ENCODE data around the gene PACS2.
"Not testable (repeated sequence)": the region's sequence is repeated elsewhere in the genome, so short reads cannot be mapped to it uniquely, and the experiment has no call there.

Gene PACS2

DNA sequence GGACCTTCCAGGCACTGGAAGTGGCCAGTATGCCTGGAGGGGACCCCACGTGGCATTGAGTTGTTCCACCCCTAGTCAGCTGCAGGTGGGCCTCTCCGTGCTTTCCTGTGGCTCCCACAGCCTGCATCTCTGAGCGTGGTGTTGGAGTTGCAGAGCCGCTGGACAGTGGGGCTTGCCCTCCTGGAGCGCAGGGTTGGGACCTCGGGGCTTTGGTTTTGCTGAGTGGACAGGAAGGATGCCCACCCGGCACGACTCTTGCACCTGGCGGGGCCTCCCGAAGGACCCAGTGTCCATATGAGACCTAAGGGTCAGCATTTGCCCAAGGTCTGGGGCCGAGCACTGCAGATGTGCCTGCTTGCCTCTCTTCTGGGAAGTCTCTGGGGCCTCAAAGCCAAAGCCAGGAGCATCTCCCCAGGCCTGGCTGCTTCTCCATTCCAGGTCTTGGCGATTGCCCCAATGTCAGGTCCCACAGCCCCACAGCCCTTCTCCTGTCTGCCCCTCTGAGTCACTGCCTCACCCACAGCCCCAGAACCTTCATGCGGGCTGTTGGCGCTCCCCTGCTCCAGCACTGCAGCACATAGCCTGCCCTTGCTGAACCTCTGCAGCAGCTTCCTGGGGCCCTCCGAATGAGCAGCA, 1.5 kb downstream of the PACS2 start:
- no peak for DNase-seq

DNA sequence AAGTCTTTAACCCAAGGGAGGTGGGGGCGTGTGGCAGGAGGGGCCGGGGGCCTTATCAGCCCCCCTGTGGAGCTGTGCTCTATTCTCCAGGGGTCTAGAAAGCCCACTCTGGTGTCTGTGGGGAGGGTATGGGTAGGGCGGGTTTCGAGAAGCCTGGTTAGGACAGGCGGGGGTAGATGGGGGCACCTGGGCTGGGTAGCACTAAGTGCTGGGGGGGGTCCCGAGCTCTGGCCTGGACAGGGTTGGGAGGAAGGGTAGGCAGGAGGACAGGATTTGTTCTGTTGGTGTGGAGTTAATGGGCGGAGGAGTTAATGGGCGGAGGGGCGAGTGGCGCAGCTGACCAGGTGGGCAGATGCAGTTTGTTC, 2.0 kb downstream of the PACS2 start:
- DNase-seq = no peak

DNA sequence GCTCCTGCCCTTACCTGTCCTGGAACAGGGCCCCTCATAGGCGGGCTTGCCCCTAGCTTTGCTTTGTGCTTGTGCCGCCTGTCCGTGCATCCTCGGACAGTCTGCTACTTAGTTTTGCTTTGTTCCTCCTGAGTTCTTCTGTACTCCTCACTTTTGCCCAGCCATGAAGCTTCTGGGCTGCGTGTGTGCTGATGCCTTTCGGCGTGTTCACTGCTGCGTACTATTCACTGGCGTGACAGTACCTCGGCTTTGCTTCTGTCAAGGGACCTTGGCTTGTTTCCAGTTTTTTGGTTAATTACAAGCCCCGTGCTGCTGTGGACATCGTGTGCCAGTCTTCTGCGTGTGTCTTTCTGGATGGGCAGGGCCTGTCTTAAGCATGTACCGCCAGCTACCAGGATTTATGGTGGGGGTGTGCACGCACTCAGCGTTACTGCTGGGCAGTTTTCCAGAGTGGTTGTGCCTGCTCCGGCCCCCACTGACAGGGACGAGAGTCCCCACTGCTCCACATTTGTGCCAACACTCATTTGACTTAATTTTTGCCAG, 2.5 kb downstream of the PACS2 start:
- DNase-seq = no peak

- no peak for DNase-seq
Measured at GRCh38 chr14:105317546-105317945, 3.0 kb downstream of the PACS2 start.

GRCh38 chr14:105322791-105323556, 8.4 kb downstream of the PACS2 start:
- DNase-seq = no peak

DNA sequence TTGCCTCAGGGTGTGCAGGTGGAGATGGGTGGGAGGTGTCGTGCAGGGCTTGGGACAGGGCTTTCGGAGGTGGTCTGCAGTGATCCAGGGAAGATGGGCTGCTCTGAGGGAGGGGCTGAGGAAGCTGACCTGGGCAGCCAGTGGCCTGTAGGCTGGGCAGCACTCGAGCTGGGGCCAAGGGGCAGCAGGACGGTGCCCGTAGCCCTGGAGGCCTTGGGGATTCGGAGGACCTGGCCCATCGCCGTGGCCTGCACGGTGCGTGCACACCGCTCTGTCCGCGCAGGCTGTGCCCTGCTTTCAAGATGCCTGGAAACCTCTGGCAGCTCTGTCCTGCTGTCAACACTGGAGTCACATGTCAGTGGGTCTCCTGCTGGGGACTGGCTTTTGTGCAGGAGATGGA, 9.1 kb downstream of the PACS2 start:
- DNase-seq = no peak

GRCh38 chr14:105324080-105324778, 9.7 kb downstream of the PACS2 start:
- no peak for DNase-seq

DNA sequence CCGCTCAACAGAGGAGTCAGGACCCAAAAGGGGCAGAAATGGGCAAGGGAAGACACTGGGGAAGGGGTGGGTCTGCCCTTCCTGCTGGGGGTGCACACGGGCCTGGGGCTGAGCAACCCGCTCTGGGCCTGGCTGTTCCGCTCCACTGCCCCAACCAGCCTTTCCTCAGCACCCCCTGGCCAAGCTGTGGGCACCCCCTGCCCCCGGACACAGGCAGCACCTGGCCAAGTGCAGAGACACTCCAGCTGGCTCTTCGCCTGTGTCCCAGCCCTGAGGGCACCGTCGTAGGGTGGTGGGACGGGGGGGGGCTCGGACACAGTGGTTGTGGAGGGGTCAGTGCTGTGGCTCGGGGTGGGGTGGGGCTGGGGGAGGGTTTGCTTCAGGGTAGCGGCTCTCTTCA, 10.3 kb downstream of the PACS2 start:
- no peak for DNase-seq

GRCh38 chr14:105325303-105325702, 10.8 kb downstream of the PACS2 start:
- DNase-seq = no peak

GRCh38 chr14:105325716-105326567, 11.4 kb downstream of the PACS2 start:
- no peak for DNase-seq

DNA sequence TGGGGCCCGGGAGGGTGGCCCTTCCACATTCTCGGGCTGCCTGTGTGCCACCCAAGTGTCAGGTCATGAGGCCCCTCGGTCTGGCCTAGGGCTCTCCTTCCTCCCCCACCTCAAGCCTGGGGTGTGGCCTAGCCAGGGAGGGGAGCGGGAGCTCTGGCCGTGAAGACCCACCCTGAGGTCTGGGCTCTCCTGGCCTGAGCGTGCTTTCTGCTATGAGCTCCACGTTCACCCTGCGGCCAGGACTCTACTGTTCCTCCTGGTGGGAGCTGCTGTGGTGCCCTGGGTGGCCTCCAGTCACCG, 12.0 kb downstream of the PACS2 start:
- DNase-seq = no peak

DNA sequence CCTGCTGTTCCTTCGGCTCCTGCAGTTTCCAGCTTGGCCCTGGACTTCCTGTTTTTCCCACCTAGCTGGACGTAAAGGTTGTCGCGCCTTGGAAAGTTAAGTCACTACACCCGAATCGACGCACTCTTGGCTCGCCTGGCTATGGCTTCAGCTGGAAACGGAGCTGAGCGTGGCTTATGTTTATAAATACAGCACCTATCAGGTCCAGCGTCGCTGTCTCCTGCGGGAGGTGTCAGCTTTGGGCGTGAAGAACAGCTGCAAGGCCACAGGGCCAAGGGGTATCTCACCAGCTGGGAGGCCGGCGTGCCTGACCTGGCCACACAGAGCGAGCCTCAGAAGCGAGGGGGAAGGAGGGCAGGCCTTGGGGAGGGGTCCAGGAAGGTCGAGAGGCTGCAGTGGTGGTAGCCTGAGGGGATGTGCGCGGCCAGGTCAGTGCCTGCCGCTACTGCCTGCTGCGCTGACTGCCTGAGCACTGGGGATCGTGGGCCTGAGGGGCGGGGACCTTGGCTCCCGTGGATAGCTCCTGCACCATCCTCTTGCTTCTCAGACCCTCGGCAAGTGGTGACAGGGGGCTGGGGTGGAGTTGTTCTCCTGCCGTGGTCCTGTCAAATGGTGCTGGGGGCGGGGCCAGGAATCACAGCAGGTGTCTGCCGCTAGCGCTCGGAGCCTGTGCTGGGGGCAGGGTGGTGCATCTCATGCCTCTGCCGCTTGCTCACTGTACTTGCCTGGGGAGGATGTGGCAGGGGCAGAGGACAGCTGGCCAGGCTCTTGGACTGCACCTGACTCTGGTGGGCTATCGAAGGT, 12.5 kb downstream of the PACS2 start:
- DNase-seq = no peak

DNA sequence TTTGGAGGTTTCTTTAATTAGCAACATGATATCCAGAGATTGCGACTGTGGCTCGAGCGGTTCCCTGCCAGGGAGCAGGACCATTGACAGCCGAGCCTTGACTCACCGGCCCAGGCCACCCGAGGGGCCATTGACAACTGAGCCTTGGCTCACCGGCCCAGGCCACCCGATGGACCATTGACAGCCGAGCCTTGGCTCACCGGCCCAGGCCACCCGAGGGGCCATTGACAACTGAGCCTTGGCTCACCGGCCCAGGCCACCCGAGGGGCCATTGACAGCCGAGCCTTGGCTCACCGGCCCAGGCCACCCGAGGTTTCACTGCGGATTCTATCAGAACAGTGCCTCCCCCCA, 13.1 kb downstream of the PACS2 start:
- not testable (repeated sequence) for DNase-seq

DNA sequence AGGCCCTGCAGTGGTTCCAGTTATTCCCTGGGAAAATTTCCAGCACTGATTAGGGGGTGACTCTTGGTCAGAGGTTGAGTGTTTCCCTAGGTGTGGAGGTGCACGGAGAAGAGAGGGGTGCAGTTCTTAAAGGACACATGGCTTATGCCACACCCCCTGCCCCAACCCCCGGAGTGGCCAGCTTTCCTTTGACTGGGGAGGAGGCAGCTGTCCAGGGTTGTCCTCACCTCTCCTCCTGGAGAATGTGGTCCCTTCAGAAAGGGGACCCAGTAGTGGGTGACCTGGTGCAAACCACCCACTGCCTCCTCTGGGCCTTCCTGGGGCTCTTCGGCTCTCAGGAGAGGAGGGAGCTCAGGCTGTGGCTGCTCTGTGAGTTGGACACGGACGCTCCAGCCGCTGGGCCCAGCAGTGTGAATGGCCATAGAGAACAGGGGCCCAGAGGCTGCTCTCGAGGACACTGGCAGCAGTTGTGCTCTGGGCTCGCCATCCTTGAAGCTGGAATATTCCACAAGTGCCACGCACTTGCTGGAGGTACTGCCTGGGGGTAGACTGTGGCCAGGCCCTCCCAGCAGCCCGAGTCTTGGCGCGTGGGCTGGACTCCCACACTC, 13.6 kb downstream of the PACS2 start:
- DNase-seq = no peak

DNA sequence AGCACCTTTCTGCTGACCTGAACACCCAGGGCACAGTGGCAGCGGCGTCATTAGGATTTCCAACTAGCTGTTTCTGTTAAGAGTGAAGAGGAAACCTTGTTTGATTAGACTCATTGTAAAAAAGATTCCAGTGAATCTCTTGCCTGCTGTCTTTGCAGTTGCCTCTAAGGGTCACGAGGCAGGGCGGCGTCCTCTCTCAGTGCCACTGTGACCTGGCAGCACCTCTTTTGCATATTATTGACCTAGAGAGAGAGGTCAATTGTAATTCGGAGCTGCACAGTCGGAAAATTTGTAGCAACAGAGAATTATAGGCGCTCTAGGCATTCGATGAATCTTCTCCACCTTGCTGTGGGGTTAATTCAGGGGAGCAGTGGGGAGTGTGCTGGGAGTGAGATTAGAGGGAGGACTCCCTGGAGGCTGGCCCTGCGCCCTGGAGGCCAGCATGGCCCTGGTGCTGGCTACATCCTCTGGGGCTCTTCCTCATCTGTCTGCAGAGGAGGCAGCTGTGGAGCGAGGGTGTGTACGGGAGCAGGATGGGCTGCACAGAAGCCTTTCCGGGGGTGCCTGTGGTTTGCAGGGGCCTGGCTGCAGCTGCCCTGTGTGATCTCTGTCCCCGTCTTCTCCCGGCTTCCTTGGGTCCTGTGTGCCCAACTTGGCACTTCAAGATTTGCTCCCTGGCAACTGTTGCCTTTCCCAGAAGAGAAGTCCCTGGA, 14.3 kb downstream of the PACS2 start:
- DNase-seq = no peak

- DNase-seq = no peak
Measured at GRCh38 chr14:105329411-105330150, 15.0 kb downstream of the PACS2 start.

- no peak for DNase-seq
Measured at GRCh38 chr14:105330491-105330895, 15.9 kb downstream of the PACS2 start.

DNA sequence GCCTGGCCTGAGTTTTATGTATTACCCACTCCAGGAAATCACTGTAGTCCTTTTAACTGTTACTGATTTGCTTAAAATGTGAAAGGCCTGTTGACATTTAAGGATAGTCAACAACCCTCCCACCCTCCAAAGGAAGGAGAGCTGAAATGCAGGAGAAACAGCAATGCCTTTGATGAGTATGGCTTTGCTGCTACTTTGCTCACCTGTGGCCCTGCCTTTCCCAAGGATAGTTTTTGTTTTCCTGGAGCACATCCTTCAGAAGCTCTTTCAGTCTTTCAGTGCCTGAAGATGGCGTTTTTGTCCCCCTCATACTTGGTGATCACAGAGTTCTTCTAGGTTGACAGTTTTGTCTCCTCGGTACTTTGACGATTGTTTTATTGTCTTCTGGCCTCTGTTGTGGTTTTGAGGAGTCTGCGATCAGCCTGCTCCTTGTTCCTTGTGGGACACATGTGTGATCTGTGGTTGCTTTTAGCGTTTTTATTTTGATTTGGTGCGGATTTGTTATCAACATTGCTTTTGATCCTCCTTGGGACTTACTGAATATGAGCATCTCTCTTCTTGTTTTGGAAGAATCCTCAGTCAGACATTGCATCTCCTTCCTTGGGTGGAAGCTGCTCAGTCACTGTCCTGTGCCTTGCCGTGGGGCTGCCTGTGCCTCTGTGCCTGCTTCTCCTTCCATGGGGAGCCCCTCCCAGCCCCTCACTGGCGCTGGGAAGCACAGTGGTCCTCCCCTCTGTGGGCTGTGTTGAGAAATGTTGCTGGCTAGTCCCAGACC, 17.2 kb downstream of the PACS2 start:
- DNase-seq = no peak

- no peak for DNase-seq
Measured at GRCh38 chr14:105332350-105332874, 17.9 kb downstream of the PACS2 start.
